MM.1S (cell line): ENCODE data around the gene TTC7B.

Experiments
- CTCF ChIP-seq: fragments of 300-600 bp; sonication (generic); IDR thresholded peaks from 2 replicates; pipeline ENCODE4 v1.5.1; 2016; ENCODE audit warnings: antibody characterized with exemption, low read length, mixed read lengths
- EZH2phosphoT487 ChIP-seq: fragments of 300-600 bp; sonication (generic); IDR thresholded peaks from 2 replicates; pipeline ENCODE4 v1.6.1; 2018; ENCODE audit warnings: antibody characterized with exemption, low read length

- TF ChIP-seq CTCF = no peak
- TF ChIP-seq EZH2phosphoT487 = no peak
Observed at GRCh38 chr14:90755661-90756304, 60.4 kb downstream of the TTC7B start.
